T-cell (primary cell): ENCODE data around the gene HNRNPA3. TPM values are rescaled to one million over a fixed set of nuclear protein-coding genes. Genes with fewer than 3 reads are reported as not detected.
A peak's percentile ranks its signal among the peaks of the same experiment; 100 is the strongest.

ENCODE experiments used
- ATAC-seq, 4 experiments: fragments of 200-7000 bp in 3 of 4; fragments of 150-1000 bp in 1 of 4; cut with Tn5 transposase; replicated peaks in 1 of 4; 1 replicate in 3 of 4; 2 replicates in 1 of 4; pipeline ENCODE4 v1.10.0; 2021; ENCODE audit warnings: moderate library complexity in 3 of 4, mild to moderate bottlenecking in 2 of 4, moderate number of reproducible peaks in 1 of 4
- CTCF ChIA-PET, 2 donors: fragments of 300-600 bp; sonication (Branson Sonifier 250); formaldehyde crosslinking; loops; one replicate each; lab custom pipeline; 2022; ENCODE audit warnings: antibody characterized with exemption in 2 of 2; lab: Charles Lee
- POLR2A ChIA-PET, 2 donors: fragments of 300-600 bp; sonication (Branson Sonifier 250); formaldehyde crosslinking; loops; one replicate each; lab custom pipeline; 2022; ENCODE audit warnings: antibody characterized with exemption in 2 of 2; lab: Charles Lee
- DNase-seq, 35 experiments: peaks; one replicate each; pipeline versions ENCODE4 v3.0.0 to v3.0.0-alpha.2; 2013 to 2023
- H3K27ac ChIP-seq: one replicate; pipeline ENCODE4 v1.5.1; 2013; ENCODE audit warnings: low read length
- H3K27me3 ChIP-seq, 2 experiments: replicated peaks in 1 of 2; 1 replicate in 1 of 2; 2 replicates in 1 of 2; pipeline versions ENCODE4 v1.6.1 to v1.7.0; 2013; ENCODE audit warnings: low read length in 1 of 2, mixed read lengths in 1 of 2; ENCODE audit not compliant: control insufficient read depth in 2 of 2, insufficient read depth in 2 of 2; ENCODE audit errors: extremely low read depth in 1 of 2
- H3K36me3 ChIP-seq, 2 donors: 1 replicate in 1 of 2; 2 replicates in 1 of 2; pipeline versions ENCODE4 v1.6.1 to v1.7.0; 2013; ENCODE audit warnings: low read length in 1 of 2; ENCODE audit not compliant: control insufficient read depth in 2 of 2, insufficient read depth in 1 of 2; ENCODE audit errors: extremely low read depth in 1 of 2
- H3K4me1 ChIP-seq, 2 experiments: 1 replicate in 1 of 2; 2 replicates in 1 of 2; pipeline versions ENCODE4 v1.6.1 to v1.7.0; 2013; ENCODE audit warnings: low read length in 2 of 2, mixed read lengths in 1 of 2; ENCODE audit not compliant: insufficient read depth in 2 of 2, control insufficient read depth in 1 of 2; ENCODE audit errors: extremely low read depth in 1 of 2
- H3K4me3 ChIP-seq, 2 donors: 1 replicate in 1 of 2; 2 replicates in 1 of 2; pipeline versions ENCODE4 v1.5.1 to v1.7.0; 2013; ENCODE audit warnings: mild to moderate bottlenecking in 2 of 2, low read length in 1 of 2, moderate library complexity in 1 of 2; ENCODE audit not compliant: control insufficient read depth in 1 of 2; ENCODE audit errors: extremely low read depth in 1 of 2
- H3K9me3 ChIP-seq: 2 replicates; pipeline ENCODE4 v1.7.0; 2013
- H3K27ac Mint-ChIP-seq, 2 donors: one replicate each; pipeline ENCODE4 v1.8.0; 2020 to 2021; ENCODE audit warnings: mild to moderate bottlenecking in 2 of 2, mixed read lengths in 2 of 2
- H3K27me3 Mint-ChIP-seq, 2 donors: one replicate each; pipeline ENCODE4 v1.8.0; 2021 to 2022; ENCODE audit warnings: mixed read lengths in 2 of 2
- H3K36me3 Mint-ChIP-seq: one replicate; pipeline ENCODE4 v1.8.0; 2021; ENCODE audit warnings: mixed read lengths
- H3K4me1 Mint-ChIP-seq, 3 donors: one replicate each; pipeline ENCODE4 v1.8.0; 2020 to 2022; ENCODE audit warnings: mixed read lengths in 3 of 3, mild to moderate bottlenecking in 1 of 3
- H3K4me3 Mint-ChIP-seq, 3 donors: one replicate each; pipeline ENCODE4 v1.8.0; 2020 to 2022; ENCODE audit warnings: mild to moderate bottlenecking in 3 of 3, mixed read lengths in 3 of 3, moderate library complexity in 3 of 3
- H3K9me3 Mint-ChIP-seq, 3 donors: one replicate each; pipeline ENCODE4 v1.8.0; 2020 to 2022; ENCODE audit warnings: mixed read lengths in 3 of 3
- WGBS: methylation state at CpG from one replicate; pipeline ENCODE4 v1.1.5; 2013; ENCODE audit warnings: missing lambda C conversion rate; ENCODE audit not compliant: insufficient coverage; 5-methylcytosine and 5-hydroxymethylcytosine counted together
- total RNA-seq, 35 experiments: library from RNA in 6 of 35; stranded (reverse) in 6 of 35; fragments of 120-200 nt in 1 of 35; gene quantifications; one replicate each; pipeline versions ENCODE4 v1.2.1 to v1.2.4 and lab custom pipeline; 2013 to 2026

The HNRNPA3 gene
- total RNA-seq, 5 donors from 2014 or later (not counting 1 experiment from before 2014, with no cell fraction given) = 134 to 220 (median 151) TPM

GRCh38 chr2:177251165-177251542, 38.6 kb downstream of the HNRNPA3 start:
- no peaks in the 10 kb centered on the region for H3K27me3 Mint-ChIP-seq
- no peaks in the 10 kb centered on the region for H3K9me3 Mint-ChIP-seq
- Histone ChIP-seq H3K27ac (peak overlapping the region; percentile 55), H3K4me3 (no peak overlapping the region), H3K4me1 (peaks cover 35 to 68% of the 10 kb centered on the region in 2 experiments), H3K9me3 (no peaks in the 10 kb centered on the region), H3K27me3 (no peaks in the 10 kb centered on the region), H3K36me3 (peaks cover 0 to 16% of the 10 kb centered on the region in 2 donors)
- H3K4me1 Mint-ChIP-seq = peaks cover 84 to 89% (median 88%) of the 10 kb centered on the region in 3 donors
- H3K27ac Mint-ChIP-seq = peak overlapping the region; percentile 63 to 64
- peaks cover 38% of the 10 kb centered on the region for H3K36me3 Mint-ChIP-seq
- POLR2A ChIA-PET = interaction anchor here (0.6 to 2.4 kb wide), 5 partner anchors 11 to 17 kb away, joined by 3 to 9 read pairs (median 4); partner anchors contain the start of gene NFE2L2 (in 2 of the 2)
- no CpG with 5 or more reads among the region's 3 CpGs for whole genome bisulfite sequencing
- DNase-seq (no peak), ATAC-seq (no peak)
- peak overlapping the region in 2 of 3 donors; percentile 39 to 63 for H3K4me3 Mint-ChIP-seq
- CTCF ChIA-PET = interaction anchor here (1.0 to 5.2 kb wide), 2 partner anchors 13 to 45 kb away, joined by 4 to 28 read pairs; partner anchors contain the start of gene NFE2L2 (in 1 of the 2)

- Histone ChIP-seq H3K27me3 (no peaks in the 10 kb centered on the region), H3K9me3 (no peaks in the 10 kb centered on the region), H3K4me3 (no peak overlapping the region), H3K36me3 (peaks cover 0 to 14% of the 10 kb centered on the region in 2 donors), H3K4me1 (peaks cover 47 to 70% of the 10 kb centered on the region in 2 experiments), H3K27ac (peak overlapping the region; percentile 86)
- Mint-ChIP-seq H3K27me3 (no peaks in the 10 kb centered on the region), H3K9me3 (no peaks in the 10 kb centered on the region), H3K27ac (peak overlapping the region; percentile 64 to 89), H3K4me3 (peak overlapping the region; percentile 11 to 63 (median 37)), H3K4me1 (peaks cover 85 to 92% (median 91%) of the 10 kb centered on the region in 3 donors), H3K36me3 (peaks cover 43% of the 10 kb centered on the region)
- DNase-seq (no peak), ATAC-seq (no peak)
- WGBS = 94% methylated on average over 2 of the region's 5 CpGs
- ChIA-PET POLR2A (interaction anchor here (0.6 to 2.4 kb wide), 5 partner anchors 10 to 21 kb away, joined by 3 to 9 read pairs (median 4); partner anchors contain the start of gene NFE2L2 (in 2 of the 2)), CTCF (interaction anchor here (0.7 to 5.2 kb wide), 6 partner anchors 9 to 88 kb away, joined by 3 to 28 read pairs (median 3); partner anchors contain the start of gene NFE2L2 (in 1 of the 2))
Measured at GRCh38 chr2:177252808-177253531, 40.4 kb downstream of the HNRNPA3 start.

GRCh38 chr2:177253704-177254103, 41.1 kb downstream of the HNRNPA3 start:
- peaks cover 88 to 92% (median 91%) of the 10 kb centered on the region in 3 donors for H3K4me1 Mint-ChIP-seq
- H3K4me3 ChIP-seq = no peak overlapping the region
- no peak for DNase-seq
- H3K27me3 ChIP-seq = no peaks in the 10 kb centered on the region
- no CpG with 5 or more reads among the region's 3 CpGs for WGBS
- ATAC-seq = no peak
- H3K27ac ChIP-seq = no peak overlapping the region
- peak overlapping the region; percentile 4 to 64 for H3K27ac Mint-ChIP-seq
- POLR2A ChIA-PET = interaction anchor here (1.1 to 2.4 kb wide), 2 partner anchors 10 to 21 kb away, joined by 3 to 9 read pairs; partner anchors contain the start of gene NFE2L2 (in 1 of the 2)
- H3K9me3 ChIP-seq = no peaks in the 10 kb centered on the region
- peaks cover 49 to 64% of the 10 kb centered on the region in 2 experiments for H3K4me1 ChIP-seq
- H3K36me3 Mint-ChIP-seq = peaks cover 48% of the 10 kb centered on the region
- no peaks in the 10 kb centered on the region for H3K27me3 Mint-ChIP-seq
- H3K9me3 Mint-ChIP-seq = peaks cover 0 to 4% (median 3%) of the 10 kb centered on the region in 3 donors
- peaks cover 0 to 16% of the 10 kb centered on the region in 2 donors for H3K36me3 ChIP-seq
- H3K4me3 Mint-ChIP-seq = peak overlapping the region in 2 of 3 donors; percentile 10 to 96
- CTCF ChIA-PET = interaction anchor here (1.0 to 5.2 kb wide), 4 partner anchors 10 to 90 kb away, joined by 3 to 28 read pairs (median 6); partner anchors contain the start of gene NFE2L2 (in 1 of the 2)

- no peaks in the 10 kb centered on the region for H3K27me3 Mint-ChIP-seq
- peaks cover 90 to 97% (median 96%) of the 10 kb centered on the region in 3 donors for H3K4me1 Mint-ChIP-seq
- DNase-seq = peak in 3 of 35 experiments; percentile 10 to 25 (median 14)
- H3K27ac Mint-ChIP-seq = peak overlapping the region; percentile 4 to 5
- no peak for ATAC-seq
- ChIA-PET POLR2A (interaction anchor here (0.6 to 2.4 kb wide), 4 partner anchors 10 to 29 kb away, joined by 3 to 24 read pairs (median 4); partner anchors contain the start of gene NFE2L2 (in 2 of the 2)), CTCF (interaction anchor here (0.5 to 2.3 kb wide), 8 partner anchors 8 to 120 kb away, joined by 3 to 8 read pairs (median 4); no protein-coding TSS in a partner anchor)
- H3K36me3 Mint-ChIP-seq = peaks cover 53% of the 10 kb centered on the region
- peaks cover 49 to 65% of the 10 kb centered on the region in 2 experiments for H3K4me1 ChIP-seq
- WGBS = 100% methylated on average over 2 of the region's 11 CpGs
- peaks cover 0 to 16% of the 10 kb centered on the region in 2 donors for H3K36me3 ChIP-seq
- no peak overlapping the region for H3K4me3 ChIP-seq
- no peaks in the 10 kb centered on the region for H3K9me3 ChIP-seq
- H3K4me3 Mint-ChIP-seq = peak overlapping the region in 2 of 3 donors; percentile 6 to 96
- H3K27me3 ChIP-seq = no peaks in the 10 kb centered on the region
- H3K27ac ChIP-seq = no peak overlapping the region
- peaks cover 0 to 4% (median 3%) of the 10 kb centered on the region in 3 donors for H3K9me3 Mint-ChIP-seq
Measured at GRCh38 chr2:177254433-177255226, 42.0 kb downstream of the HNRNPA3 start.

GRCh38 chr2:177255227-177255601, 42.6 kb downstream of the HNRNPA3 start:
- Histone ChIP-seq H3K36me3 (peaks cover 0 to 16% of the 10 kb centered on the region in 2 donors), H3K27ac (no peak overlapping the region), H3K27me3 (no peaks in the 10 kb centered on the region), H3K9me3 (no peaks in the 10 kb centered on the region), H3K4me1 (peaks cover 52 to 67% of the 10 kb centered on the region in 2 experiments), H3K4me3 (no peak overlapping the region)
- Mint-ChIP-seq H3K27ac (peak overlapping the region in 1 of 2 donors; percentile 22), H3K4me1 (peaks cover 89 to 96% (median 96%) of the 10 kb centered on the region in 3 donors), H3K9me3 (peaks cover 0 to 4% (median 3%) of the 10 kb centered on the region in 3 donors), H3K36me3 (peaks cover 56% of the 10 kb centered on the region), H3K4me3 (peak overlapping the region in 2 of 3 donors; percentile 6 to 96), H3K27me3 (no peaks in the 10 kb centered on the region)
- no peak for DNase-seq
- ChIA-PET POLR2A (interaction anchor here (0.6 to 2.4 kb wide), 4 partner anchors 9 to 235 kb away, joined by 3 to 24 read pairs (median 4); partner anchors contain the start of gene NFE2L2 (in 2 of the 2)), CTCF (interaction anchor here (0.8 to 2.3 kb wide), 5 partner anchors 9 to 91 kb away, joined by 3 to 8 read pairs (median 4); no protein-coding TSS in a partner anchor)
- ATAC-seq = no peak
- WGBS = 100% methylated on average over 1 of the region's 2 CpGs
